ENCODE data around the gene YKT6. TPM values are rescaled to one million over a fixed set of nuclear protein-coding genes. Genes with fewer than 3 reads are reported as not detected.

Gene YKT6
- polyA plus RNA-seq, 1 experiment, result 124 TPM

GRCh38 chr7:44213206-44213876 lies 12.6 kb downstream of the YKT6 start:
- DNase-seq (ENCODE audit: low read depth, low spot score), result no peak
- Histone ChIP-seq H3K27ac (ENCODE audit: low read depth, low read length) (no peak overlapping the region), H3K27me3 (ENCODE audit: control insufficient read depth, insufficient read depth, low read length) (no peaks in the 10 kb centered on the region), H3K9me3 (ENCODE audit: control insufficient read depth, insufficient read depth, low read length) (peaks cover 2% of the 10 kb centered on the region; the same call in 1 of the 2 replicates), H3K4me3 (ENCODE audit: low read depth, low read length) (no peak overlapping the region)
- no peak for TF ChIP-seq CTCF (IDR thresholded peaks at IDR 0.05; ENCODE audit: low read depth, low read length)
- CTCF ChIA-PET, result interaction anchor here (2.0 kb wide), 1 partner anchor 352 kb away, joined by 6 read pairs; no protein-coding TSS in a partner anchor
- POLR2A ChIA-PET, result no interaction called here

- H3K27ac ChIP-seq (ENCODE audit: low read depth, low read length), result peak overlapping the region; percentile 11
- H3K9me3 ChIP-seq (ENCODE audit: control insufficient read depth, insufficient read depth, low read length), result peaks cover 8% of the 10 kb centered on the region
- no peak for DNase-seq (ENCODE audit: low read depth, low spot score)
- ChIA-PET POLR2A (no interaction called here), CTCF (interaction anchor here (1.1 to 2.0 kb wide), 5 partner anchors 9 to 352 kb away, joined by 3 to 6 read pairs (median 4); no protein-coding TSS in a partner anchor)
- H3K27me3 ChIP-seq (ENCODE audit: control insufficient read depth, insufficient read depth, low read length), result no peaks in the 10 kb centered on the region
- TF ChIP-seq CTCF (IDR thresholded peaks at IDR 0.05; ENCODE audit: low read depth, low read length), result no peak
- no peak overlapping the region for H3K4me3 ChIP-seq (ENCODE audit: low read depth, low read length)
Observed at GRCh38 chr7:44213877-44214388, 13.2 kb downstream of the YKT6 start.

GRCh38 chr7:44215531-44215930 lies 14.8 kb downstream of the YKT6 start:
- TF ChIP-seq CTCF (IDR thresholded peaks at IDR 0.05; ENCODE audit: low read depth, low read length), result no peak
- peaks cover 20% of the 10 kb centered on the region for H3K9me3 ChIP-seq (ENCODE audit: control insufficient read depth, insufficient read depth, low read length)
- DNase-seq (ENCODE audit: low read depth, low spot score), result no peak
- H3K4me3 ChIP-seq (ENCODE audit: low read depth, low read length), result no peak overlapping the region
- no peak overlapping the region for H3K27ac ChIP-seq (ENCODE audit: low read depth, low read length)
- H3K27me3 ChIP-seq (ENCODE audit: control insufficient read depth, insufficient read depth, low read length), result no peaks in the 10 kb centered on the region
- ChIA-PET CTCF (interaction anchor here (2.0 kb wide), 1 partner anchor 350 kb away, joined by 6 read pairs; no protein-coding TSS in a partner anchor), POLR2A (no interaction called here)

GRCh38 chr7:44216019-44216418 lies 15.2 kb downstream of the YKT6 start:
- no peak for TF ChIP-seq CTCF (IDR thresholded peaks at IDR 0.05; ENCODE audit: low read depth, low read length)
- ChIA-PET CTCF (no interaction called here), POLR2A (no interaction called here)
- DNase-seq (ENCODE audit: low read depth, low spot score), result no peak
- H3K4me3 ChIP-seq (ENCODE audit: low read depth, low read length), result no peak overlapping the region
- no peak overlapping the region for H3K27ac ChIP-seq (ENCODE audit: low read depth, low read length)
- H3K9me3 ChIP-seq (ENCODE audit: control insufficient read depth, insufficient read depth, low read length), result peaks cover 20% of the 10 kb centered on the region
- no peaks in the 10 kb centered on the region for H3K27me3 ChIP-seq (ENCODE audit: control insufficient read depth, insufficient read depth, low read length)

- Histone ChIP-seq H3K4me3 (ENCODE audit: low read depth, low read length) (no peak overlapping the region), H3K9me3 (ENCODE audit: control insufficient read depth, insufficient read depth, low read length) (peaks cover 20% of the 10 kb centered on the region), H3K27ac (ENCODE audit: low read depth, low read length) (no peak overlapping the region), H3K27me3 (ENCODE audit: control insufficient read depth, insufficient read depth, low read length) (no peaks in the 10 kb centered on the region)
- POLR2A ChIA-PET, result no interaction called here
- DNase-seq (ENCODE audit: low read depth, low spot score), result no peak
- TF ChIP-seq CTCF (IDR thresholded peaks at IDR 0.05; ENCODE audit: low read depth, low read length), result no peak
- CTCF ChIA-PET, result no interaction called here
Observed at GRCh38 chr7:44216521-44217222, 15.9 kb downstream of the YKT6 start.
